GM19397 (cell line): ENCODE results near the gene ELFN2.

Experiments
- ATAC-seq: cut with Tn5 transposase; IDR thresholded peaks from one replicate; pipeline ENCODE4 v1.9.1; 2021; ENCODE audit warnings: mild to moderate bottlenecking, moderate library complexity; ENCODE audit not compliant: unreplicated experiment

ELFN2 gene

GRCh38 chr22:37456346-37456745 lies 29.1 kb upstream of the ELFN2 start:
- ATAC-seq: no peak

DNA sequence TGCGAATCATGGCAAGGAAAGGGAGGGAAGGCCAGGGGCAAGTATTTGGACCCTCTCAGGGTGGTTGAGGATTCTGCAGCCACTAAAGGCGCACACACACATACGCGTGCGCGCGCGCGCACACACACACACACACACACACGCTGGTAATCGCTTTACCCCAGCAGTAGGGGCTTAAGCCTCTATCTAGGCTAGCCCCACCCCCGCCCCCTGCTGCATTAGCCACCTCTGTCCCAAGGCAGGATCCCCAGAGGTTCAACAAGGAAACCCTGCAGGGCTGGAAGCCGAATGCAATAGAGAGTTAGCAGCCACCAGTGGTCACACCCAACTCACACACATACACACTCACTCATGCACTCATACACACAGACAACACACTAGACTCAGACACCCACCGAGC lies 28.6 kb upstream of the ELFN2 start:
- ATAC-seq: no peak

DNA sequence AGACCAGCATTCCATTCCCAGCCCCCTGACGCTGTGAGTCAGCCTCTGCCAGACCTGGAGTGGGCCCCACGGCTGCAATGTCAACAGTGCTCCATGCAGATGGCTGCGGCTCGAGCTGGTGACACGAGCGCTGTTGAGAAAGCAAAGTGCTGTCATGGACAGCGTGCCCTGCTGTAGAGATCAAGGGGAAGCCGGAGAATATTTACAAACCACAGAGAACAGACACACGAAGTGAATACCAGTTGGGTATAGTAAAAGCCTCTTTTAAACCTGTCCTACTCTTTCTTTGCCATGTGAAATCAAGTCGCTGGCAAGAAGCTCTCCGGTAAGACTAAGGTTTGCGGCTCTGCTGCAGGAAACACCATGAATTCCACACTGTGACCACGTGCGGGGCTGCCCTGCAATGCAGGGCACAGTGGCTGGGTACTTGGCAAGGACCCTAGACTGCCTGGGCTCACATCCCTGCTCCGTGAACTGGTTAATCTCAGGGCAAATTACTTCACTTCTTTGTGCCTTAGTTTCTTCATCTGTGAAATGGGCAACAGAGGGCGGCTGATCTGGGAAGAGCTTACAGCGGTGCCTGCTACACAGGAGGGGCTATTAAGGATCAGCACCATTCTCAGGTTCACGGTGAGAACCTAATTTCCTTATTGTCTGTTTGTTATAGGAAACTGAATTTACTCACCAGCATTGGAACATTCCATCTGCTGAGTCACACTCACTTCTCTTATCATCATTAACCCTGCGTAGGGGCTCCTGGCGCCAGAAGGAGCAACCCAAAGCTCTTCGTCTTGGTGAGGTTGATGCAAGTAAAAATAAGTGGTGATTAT lies 27.8 kb upstream of the ELFN2 start:
- no peak for ATAC-seq

DNA sequence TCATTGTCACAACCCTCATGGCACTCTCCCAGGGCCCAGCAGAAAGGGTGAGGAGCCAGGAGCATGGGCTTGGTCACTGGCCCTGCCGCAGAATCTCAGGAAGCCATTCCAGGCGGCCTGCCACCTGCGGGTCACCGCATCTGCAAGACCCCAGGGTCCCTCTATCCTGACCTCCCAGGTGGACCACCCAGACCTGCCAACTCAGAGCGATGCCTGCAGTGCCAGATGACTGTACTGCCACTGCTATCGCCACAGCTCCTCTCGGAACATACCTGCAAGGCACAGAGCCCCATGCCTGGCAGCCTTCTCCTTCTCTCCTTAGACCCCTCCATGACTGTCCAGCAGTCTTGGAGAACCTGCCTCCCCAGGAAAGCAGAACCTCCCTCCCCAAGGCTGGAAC lies 26.4 kb upstream of the ELFN2 start:
- no peak for ATAC-seq

DNA sequence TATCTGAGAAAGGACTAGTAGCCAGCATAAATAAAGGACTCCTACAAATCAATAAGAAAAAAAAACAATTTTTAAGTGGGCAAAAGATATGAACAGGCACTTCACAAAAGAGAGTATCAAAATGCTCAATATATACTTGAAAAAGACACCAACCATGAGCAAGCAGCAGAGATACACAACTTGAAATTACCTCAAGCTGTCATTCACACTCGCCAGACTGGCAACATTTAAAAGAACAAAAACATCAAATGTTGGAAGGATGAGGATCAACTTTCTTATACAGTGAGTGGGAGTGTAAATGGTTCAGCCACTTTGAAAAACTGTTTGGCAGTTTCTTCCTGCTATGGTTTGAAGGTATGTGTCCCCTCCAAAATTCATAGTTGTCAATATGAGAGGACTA lies 23.9 kb upstream of the ELFN2 start:
- ATAC-seq: no peak

GRCh38 chr22:37449331-37450001 lies 22.2 kb upstream of the ELFN2 start:
- ATAC-seq: no peak

- no peak for ATAC-seq
These were observed 21.3 kb upstream of the ELFN2 start for GRCh38 chr22:37448516-37449127.

DNA sequence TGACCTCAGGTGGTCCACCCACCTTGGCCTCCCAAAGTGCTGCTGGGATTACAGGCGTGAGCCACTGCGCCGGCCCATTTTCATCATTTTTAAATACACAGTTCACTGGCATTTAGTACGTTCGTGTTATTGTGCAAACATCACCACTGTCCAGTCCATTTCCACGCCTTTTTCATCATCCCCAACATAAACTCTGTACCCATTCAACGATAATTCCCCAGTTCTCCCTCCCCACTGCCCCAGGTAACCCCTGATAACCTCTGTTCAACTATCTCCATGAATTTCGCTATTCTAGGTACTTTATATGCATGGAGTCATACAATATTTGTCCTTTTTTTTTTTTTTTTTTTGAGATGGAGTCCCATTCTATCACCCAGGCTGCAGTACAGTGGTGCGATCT lies 18.2 kb upstream of the ELFN2 start:
- ATAC-seq: no peak

GRCh38 chr22:37443977-37444376 lies 16.7 kb upstream of the ELFN2 start:
- ATAC-seq: no peak

- ATAC-seq: no peak
These were observed 15.8 kb upstream of the ELFN2 start for GRCh38 chr22:37443086-37443485.

- ATAC-seq: no peak
These were observed 15.3 kb upstream of the ELFN2 start for GRCh38 chr22:37442537-37442936.

DNA sequence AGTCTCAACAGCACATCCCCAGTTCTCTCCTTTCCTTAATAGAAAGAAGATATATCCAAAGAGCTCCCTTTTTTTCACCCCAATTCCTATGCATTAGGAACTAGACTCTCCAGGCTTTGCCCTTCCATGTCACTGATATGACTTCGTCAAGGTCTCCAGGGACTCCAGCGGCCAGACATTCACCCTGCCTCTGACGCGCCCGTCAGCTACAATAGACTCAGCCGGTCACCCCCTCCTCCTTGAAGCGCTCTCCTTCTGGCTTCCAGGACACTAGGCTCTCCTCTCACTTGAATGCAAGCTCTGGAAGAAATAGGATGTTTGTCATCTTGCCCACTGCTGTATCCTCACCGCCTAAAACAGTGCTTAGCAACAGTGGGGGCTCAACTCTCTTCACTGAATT lies 14.9 kb upstream of the ELFN2 start:
- no peak for ATAC-seq

DNA sequence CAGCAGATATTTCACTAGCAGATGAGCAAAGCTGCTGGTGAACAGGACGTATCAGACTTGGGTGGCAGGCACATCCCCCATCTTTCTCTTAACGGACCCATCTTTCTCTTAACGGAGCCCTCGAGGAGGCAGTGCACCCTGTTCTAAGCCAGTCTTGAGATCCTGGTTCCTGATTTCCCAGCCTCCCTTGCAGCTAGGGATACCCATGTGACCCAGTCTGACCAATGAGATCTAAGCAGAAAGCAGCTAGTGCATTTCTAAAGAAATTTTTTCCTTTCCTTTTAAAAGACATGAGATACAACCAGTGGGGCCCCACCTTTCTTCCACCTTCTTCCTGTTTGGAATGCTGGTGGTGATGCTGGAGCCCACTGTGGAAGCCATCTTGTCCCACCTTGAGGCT lies 13.6 kb upstream of the ELFN2 start:
- no peak for ATAC-seq

DNA sequence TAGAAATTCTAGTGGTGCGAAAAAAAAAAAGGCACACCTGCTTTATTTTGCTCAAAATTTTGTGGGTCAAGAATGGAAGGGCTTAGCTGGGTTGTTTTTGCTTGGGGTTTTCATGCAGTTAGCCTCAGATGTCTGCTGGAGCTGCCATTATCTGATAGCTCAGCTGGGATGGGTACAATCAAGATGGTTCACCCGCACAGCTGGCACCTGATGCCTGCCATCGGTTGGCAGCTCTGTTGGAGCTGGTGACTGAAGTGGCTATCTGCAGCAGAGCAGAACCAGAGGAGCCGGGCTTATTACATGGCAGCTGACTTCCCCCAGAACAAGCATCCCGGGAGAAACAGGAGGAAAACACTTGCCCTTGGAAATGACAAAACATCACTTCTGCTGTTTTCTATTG lies 12.1 kb upstream of the ELFN2 start:
- no peak for ATAC-seq

DNA sequence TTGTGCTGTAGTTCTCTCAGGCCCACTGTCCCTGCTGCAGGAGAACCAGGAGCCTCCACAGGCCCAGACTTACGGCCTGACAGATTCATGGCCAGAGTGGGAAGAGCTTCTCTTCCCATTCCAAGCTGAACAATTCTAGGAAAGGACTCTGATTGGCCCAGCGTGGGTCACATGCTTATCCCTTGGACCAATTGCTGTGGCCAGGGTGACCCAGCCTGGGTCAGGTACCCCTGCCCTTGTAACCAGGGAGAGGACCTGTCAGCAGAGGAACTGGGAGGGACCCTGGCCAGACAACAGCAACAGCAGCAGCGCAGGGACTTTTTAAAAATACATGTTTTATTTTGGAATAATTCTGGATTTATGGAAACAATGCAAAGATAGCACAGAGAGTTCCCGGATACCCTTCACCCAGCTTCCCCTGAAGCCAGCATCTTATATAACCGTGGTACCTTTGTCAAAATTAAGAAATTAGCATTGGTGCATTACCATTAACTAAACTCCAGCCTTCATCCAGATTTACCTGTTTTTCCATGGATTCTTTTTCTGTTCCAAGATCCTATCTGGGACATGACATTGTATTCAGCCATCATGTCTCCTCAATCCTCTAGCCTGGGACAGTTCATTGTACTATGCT lies 8.8 kb upstream of the ELFN2 start:
- no peak for ATAC-seq

DNA sequence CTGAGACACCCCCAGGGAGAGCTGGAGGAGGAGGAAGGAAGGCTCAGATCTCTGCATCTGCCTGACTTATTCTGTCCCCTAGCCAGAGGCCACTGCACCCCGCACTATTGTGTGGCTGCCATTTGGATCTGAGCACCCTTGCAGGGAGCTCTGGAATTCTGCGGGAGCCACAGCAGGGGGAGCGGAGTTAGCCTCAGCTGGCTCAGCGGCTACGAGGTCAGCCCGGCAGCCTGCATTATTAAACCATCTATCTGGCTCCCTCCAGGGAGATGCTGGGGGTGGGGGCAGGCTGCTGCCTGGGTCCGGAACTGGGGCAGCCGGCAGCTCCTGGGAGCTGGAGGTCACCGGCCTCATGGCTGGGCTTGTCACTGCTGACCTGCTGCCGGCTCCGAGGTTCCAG lies 6.5 kb upstream of the ELFN2 start:
- ATAC-seq: no peak

DNA sequence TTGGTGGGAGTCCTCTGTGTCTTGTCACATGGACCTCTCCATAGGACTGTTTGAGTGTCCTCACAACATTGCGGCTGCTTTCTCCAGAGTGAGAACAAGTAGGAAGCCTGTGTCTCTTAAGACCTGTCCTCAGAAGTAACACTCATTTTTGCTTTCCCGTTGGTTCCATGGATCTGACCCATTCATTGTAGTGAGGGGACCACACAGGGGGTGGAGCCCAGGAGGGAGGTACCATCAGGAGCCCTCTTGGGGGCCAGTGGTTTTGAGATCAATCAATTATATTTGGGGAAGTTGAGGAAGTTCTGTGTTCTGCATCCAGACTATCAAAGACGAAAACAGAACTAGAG lies 5.4 kb upstream of the ELFN2 start:
- ATAC-seq: no peak

- no peak for ATAC-seq
These were observed 4.8 kb upstream of the ELFN2 start for GRCh38 chr22:37431801-37432707.

DNA sequence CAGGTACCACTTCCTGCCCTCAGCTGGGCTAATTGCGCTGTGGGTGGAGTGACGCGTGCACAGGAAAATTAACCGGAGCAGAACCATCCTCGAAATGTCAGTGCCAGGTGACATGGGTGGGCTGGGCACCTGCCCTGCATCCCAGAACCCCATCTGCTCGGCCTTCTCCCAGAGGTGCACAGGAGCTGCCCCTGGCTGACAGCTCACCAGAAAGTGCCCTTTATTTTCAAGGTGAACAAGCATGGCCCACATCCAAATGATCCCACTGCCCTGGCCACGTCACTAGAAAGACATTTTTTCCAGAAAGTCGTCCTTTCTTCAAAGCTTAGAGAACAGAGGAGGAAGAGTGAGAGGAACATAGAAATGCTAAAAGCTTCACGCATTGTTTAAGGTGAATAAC lies 4.1 kb upstream of the ELFN2 start:
- no peak for ATAC-seq

DNA sequence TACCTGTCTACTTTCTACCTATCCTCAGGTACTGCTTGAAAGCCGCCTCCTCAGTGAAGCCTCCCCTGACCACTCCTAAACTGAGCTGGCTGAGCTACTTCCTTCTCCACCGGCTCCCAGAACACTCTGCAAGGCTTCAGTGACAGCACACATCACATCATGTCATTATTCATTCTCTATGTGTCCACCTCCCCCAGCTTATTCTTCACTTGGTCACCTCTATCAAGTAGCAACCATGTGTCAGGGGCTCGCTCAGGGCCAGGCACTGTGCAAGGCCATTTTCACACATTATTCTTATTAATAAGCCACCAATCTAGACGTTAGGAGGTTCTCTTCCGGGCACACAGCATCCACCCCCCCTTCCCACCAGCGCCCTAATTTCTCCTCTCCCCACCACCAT lies 3.7 kb upstream of the ELFN2 start:
- ATAC-seq: no peak
